IMR-90 (cell line): ENCODE data around the gene FAM162A. TPM values are rescaled to one million over a fixed set of nuclear protein-coding genes. Genes with fewer than 3 reads are reported as not detected.

Experiments used
- ATAC-seq: fragments of 200-7000 bp; cut with Tn5 transposase; 2 replicates; pipeline ENCODE4 v1.9.1; 2020; ENCODE audit warnings: low read depth, mild to moderate bottlenecking, moderate library complexity
- BruUV-seq: library from RNA; stranded (reverse); fragments of 400-500 nt; replicated peaks from 2 replicates; lab custom pipeline; 2021; lab: Mats Ljungman, UMichigan
- CTCF ChIA-PET: fragments of 300-600 bp; formaldehyde crosslinking; extraction: SDS; loops from one replicate; lab custom pipeline; 2021; ENCODE audit warnings: antibody characterized with exemption; lab: Yijun Ruan, JAX
- POLR2A ChIA-PET: fragments of 300-600 bp; sonication (Branson Sonifier 250); formaldehyde crosslinking; loops from one replicate; lab custom pipeline; 2022; ENCODE audit warnings: antibody characterized with exemption; ENCODE audit not compliant: unreplicated experiment; lab: Charles Lee
- DNase-seq: peaks from one replicate; pipeline ENCODE4 v3.0.0; 2013
- H2AFZ ChIP-seq: replicated peaks from 2 replicates; pipeline ENCODE3; 2013; ENCODE audit warnings: low read length, mild to moderate bottlenecking; ENCODE audit not compliant: poor library complexity
- H2AK5ac ChIP-seq: 2 replicates; pipeline ENCODE4 v1.6.1; 2013; ENCODE audit warnings: low read depth, low read length, inconsistent platforms
- H2AK9ac ChIP-seq: replicated peaks from 2 replicates; pipeline ENCODE3; 2013; ENCODE audit warnings: mild to moderate bottlenecking, low read depth, low read length, moderate library complexity; ENCODE audit not compliant: poor library complexity
- H2BK120ac ChIP-seq: 2 replicates; pipeline ENCODE4 v1.6.1; 2013; ENCODE audit warnings: low read depth, low read length, inconsistent platforms
- H2BK15ac ChIP-seq: 3 replicates; pipeline ENCODE4 v1.6.1; 2013; ENCODE audit warnings: low read depth, low read length, inconsistent platforms
- H2BK20ac ChIP-seq: 2 replicates; pipeline ENCODE4 v1.6.1; 2013; ENCODE audit warnings: low read depth, mild to moderate bottlenecking, inconsistent platforms, low read length, moderate library complexity
- H2BK5ac ChIP-seq: 2 replicates; pipeline ENCODE4 v1.6.1; 2013; ENCODE audit warnings: mild to moderate bottlenecking, low read depth, low read length, inconsistent platforms; ENCODE audit not compliant: poor library complexity, severe bottlenecking
- H3K14ac ChIP-seq: replicated peaks from 2 replicates; pipeline ENCODE4 v1.6.1; 2013; ENCODE audit warnings: low read depth, low read length, inconsistent platforms
- H3K18ac ChIP-seq: 2 replicates; pipeline ENCODE4 v1.6.1; 2013; ENCODE audit warnings: low read depth, low read length, control low read depth
- H3K23ac ChIP-seq: 2 replicates; pipeline ENCODE4 v1.6.1; 2013; ENCODE audit warnings: low read depth, low read length, inconsistent platforms
- H3K27ac ChIP-seq: 2 replicates; pipeline ENCODE4 v1.5.1; 2013; ENCODE audit warnings: mild to moderate bottlenecking, control low read depth, low read length; ENCODE audit not compliant: insufficient read depth
- H3K27me3 ChIP-seq: 2 replicates; pipeline ENCODE4 v1.6.1; 2013; ENCODE audit warnings: low read length; ENCODE audit not compliant: control insufficient read depth, insufficient read depth
- H3K36me3 ChIP-seq: 2 replicates; pipeline ENCODE4 v1.6.1; 2013; ENCODE audit warnings: low read length, mixed read lengths; ENCODE audit not compliant: control insufficient read depth, insufficient read depth
- H3K4ac ChIP-seq: 2 replicates; pipeline ENCODE4 v1.6.1; 2013; ENCODE audit warnings: low read depth, low read length, inconsistent platforms
- H3K4me1 ChIP-seq: 2 replicates; pipeline ENCODE4 v1.6.1; 2013; ENCODE audit warnings: low read length, mixed read lengths; ENCODE audit not compliant: control insufficient read depth, insufficient read depth
- H3K4me2 ChIP-seq: 2 replicates; pipeline ENCODE4 v1.6.1; 2013; ENCODE audit warnings: low read depth, mild to moderate bottlenecking, control low read depth, low read length, moderate library complexity
- H3K4me3 ChIP-seq: 2 replicates; pipeline ENCODE4 v1.5.1; 2013; ENCODE audit warnings: low read depth, mild to moderate bottlenecking, control low read depth, low read length, moderate library complexity; ENCODE audit not compliant: insufficient read depth
- H3K56ac ChIP-seq: 2 replicates; pipeline ENCODE4 v1.6.1; 2013; ENCODE audit warnings: low read length, inconsistent platforms; ENCODE audit not compliant: insufficient read depth; ENCODE audit errors: extremely low read depth
- H3K79me1 ChIP-seq, 2 experiments: 2 replicates each; pipeline ENCODE4 v1.6.1; 2013; ENCODE audit warnings: low read length in 2 of 2, inconsistent platforms in 1 of 2, low read depth in 1 of 2
- H3K9ac ChIP-seq: 2 replicates; pipeline ENCODE4 v1.6.1; 2013; ENCODE audit warnings: low read depth, low read length, control low read depth
- H3K9me1 ChIP-seq: 2 replicates; pipeline ENCODE4 v1.6.1; 2013; ENCODE audit warnings: low read length, inconsistent platforms; ENCODE audit not compliant: insufficient read depth
- H3K9me3 ChIP-seq: 2 replicates; pipeline ENCODE4 v1.6.1; 2013; ENCODE audit warnings: low read length; ENCODE audit not compliant: control insufficient read depth, insufficient read depth
- H4K20me1 ChIP-seq: 2 replicates; pipeline ENCODE4 v1.6.1; 2013; ENCODE audit warnings: low read length, inconsistent platforms; ENCODE audit not compliant: insufficient read depth
- H4K5ac ChIP-seq: 2 replicates; pipeline ENCODE4 v1.6.1; 2013; ENCODE audit warnings: mild to moderate bottlenecking, low read depth, low read length, control low read depth
- H4K8ac ChIP-seq, 2 experiments: 2 replicates each; pipeline ENCODE4 v1.6.1; 2013; ENCODE audit warnings: low read depth in 2 of 2, low read length in 2 of 2, control low read depth in 1 of 2, inconsistent platforms in 1 of 2
- H4K91ac ChIP-seq: 2 replicates; pipeline ENCODE4 v1.6.1; 2013; ENCODE audit warnings: low read depth, low read length, inconsistent platforms; ENCODE audit not compliant: insufficient read depth
- BHLHE40 ChIP-seq: fragments of 150-350 bp; IDR thresholded peaks from 2 replicates; pipeline ENCODE4 v1.6.1; 2016; ENCODE audit warnings: mild to moderate bottlenecking, low read depth, low read length
- CHD1 ChIP-seq: IDR thresholded peaks from 2 replicates; pipeline ENCODE4 v1.6.1; 2012; ENCODE audit warnings: low read depth, low read length, improper control_type of control experiment
- CTCF ChIP-seq: conservative IDR thresholded peaks from 2 replicates; pipeline ENCODE4 v1.5.1; 2012; ENCODE audit warnings: mild to moderate bottlenecking, low read depth, low read length, improper control_type of control experiment
- FOS ChIP-seq: fragments of 150-350 bp; IDR thresholded peaks from 2 replicates; pipeline ENCODE4 v1.6.1; 2016; ENCODE audit warnings: low read depth, low read length
- POLR2A ChIP-seq: IDR thresholded peaks from 2 replicates; pipeline ENCODE4 v1.6.1; 2012; ENCODE audit warnings: mild to moderate bottlenecking, low read depth, low read length
- RAD21 ChIP-seq: IDR thresholded peaks from 2 replicates; pipeline ENCODE4 v1.6.1; 2012; ENCODE audit warnings: low read length, improper control_type of control experiment
- RCOR1 ChIP-seq: IDR thresholded peaks from 2 replicates; pipeline ENCODE4 v1.6.1; 2012; ENCODE audit warnings: mild to moderate bottlenecking, low read length, improper control_type of control experiment; ENCODE audit not compliant: insufficient replicate concordance
- RFX5 ChIP-seq: IDR thresholded peaks from 2 replicates; pipeline ENCODE4 v1.8.0; 2012; ENCODE audit warnings: low read depth, mild to moderate bottlenecking, low read length, moderate library complexity
- SMC3 ChIP-seq: fragments of 150-350 bp; IDR thresholded peaks from 2 replicates; pipeline ENCODE4 v1.6.1; 2016; ENCODE audit warnings: low read depth, mild to moderate bottlenecking, antibody characterized with exemption, low read length, moderate library complexity
- USF2 ChIP-seq: fragments of 150-350 bp; IDR thresholded peaks from 2 replicates; pipeline ENCODE4 v1.6.1; 2017; ENCODE audit warnings: mild to moderate bottlenecking, antibody characterized with exemption, low read length, low read depth
- WGBS, 2 experiments: methylation state at CpG; one replicate each; pipeline versions ENCODE4 v1.1.5 to v1.1.7; 2013; ENCODE audit warnings: missing lambda C conversion rate in 2 of 2; ENCODE audit not compliant: insufficient read length in 1 of 2; ENCODE audit errors: extremely low coverage in 2 of 2; 5-methylcytosine and 5-hydroxymethylcytosine counted together
- dilution Hi-C: fragments of 300-500 bp; cut with HindIII; formaldehyde crosslinking; loops from one replicate; pipeline ENCODE4 v1.14.3; 2018; ENCODE audit warnings: low sequenced_read_pairs; ENCODE audit not compliant: unreplicated experiment
- in situ Hi-C: fragments of 300-500 bp; cut with MboI; formaldehyde crosslinking; loops from 3 replicates; pipeline ENCODE4 v1.14.3; 2019; ENCODE audit warnings: low sequenced_read_pairs, inconsistent platforms, mixed read lengths
- intact Hi-C: fragments of 100-400 bp; cut with micrococcal nuclease; formaldehyde crosslinking; loops from 2 replicates; pipeline ENCODE4 v1.10.0; 2022
- polyA plus RNA-seq, 3 experiments: library from polyadenylated mRNA; depleted of rRNA; stranded (reverse); fragments of >200 nt; gene quantifications; 2 replicates each; pipeline ENCODE4 v1.2.3, GENCODE V29; 2012; ENCODE audit warnings: low replicate concordance in 1 of 3
- total RNA-seq: library from RNA; depleted of rRNA; stranded (reverse); fragments of >200 nt; gene quantifications from 2 replicates; pipeline ENCODE4 v1.2.3, GENCODE V29; 2012

FAM162A gene
- total and polyA plus RNA-seq, 2 of the 4 experiments (the other 2 are of a cell fraction), result 33.9 to 66.8 TPM

- Histone ChIP-seq H3K4me3 (no peak overlapping the region), H3K4ac (no peak overlapping the region), H4K5ac (no peak overlapping the region), H3K23ac (no peak overlapping the region), H2BK5ac (no peak overlapping the region), H3K79me1 (no peaks in the 10 kb centered on the region; a peak in 1 of 4 replicates), H2BK15ac (no peak overlapping the region), H3K27me3 (no peaks in the 10 kb centered on the region), H2BK20ac (no peak overlapping the region), H2BK120ac (no peak overlapping the region), H2AK5ac (no peak overlapping the region), H3K36me3 (peaks cover 42% of the 10 kb centered on the region), H3K4me1 (no peaks in the 10 kb centered on the region), H2AFZ (no peak overlapping the region), H3K9ac (no peak overlapping the region), H4K8ac (no peak overlapping the region), H3K27ac (no peak overlapping the region), H3K4me2 (no peak overlapping the region), H2AK9ac (no peak overlapping the region), H3K9me1 (no peaks in the 10 kb centered on the region), H4K91ac (no peak overlapping the region), H4K20me1 (no peaks in the 10 kb centered on the region), H3K56ac (no peak overlapping the region), H3K18ac (no peak overlapping the region), H3K14ac (no peak overlapping the region), H3K9me3 (no peaks in the 10 kb centered on the region)
- ATAC-seq, result no peak
- in situ Hi-C loops (no loop called here), dilution Hi-C loops (no loop called here), intact Hi-C loops (no loop called here)
- no peak for DNase-seq
- POLR2A ChIA-PET, result no interaction called here
- WGBS, 2 experiments, result no CpG with 5 or more reads among the region's 9 CpGs
- BruUV-seq, result no TSS peak
- CTCF ChIA-PET, result no interaction called here
- TF ChIP-seq RFX5 (no peak), FOS (no peak), SMC3 (no peak), CHD1 (no peak), RCOR1 (no peak), USF2 (no peak), BHLHE40 (no peak), POLR2A (no peak), RAD21 (no peak), CTCF (no peak)
Observed at GRCh38 chr3:122435950-122436349, 52.0 kb downstream of the FAM162A start.
